Measurements from ENCODE around the gene ADARB1. TPM values are rescaled to one million over a fixed set of nuclear protein-coding genes. Genes with fewer than 3 reads are reported as not detected.

ADARB1 gene
- total and polyA plus RNA-seq, 12 donors = 7.2 to 21.6 (median 16.1) TPM

DNA sequence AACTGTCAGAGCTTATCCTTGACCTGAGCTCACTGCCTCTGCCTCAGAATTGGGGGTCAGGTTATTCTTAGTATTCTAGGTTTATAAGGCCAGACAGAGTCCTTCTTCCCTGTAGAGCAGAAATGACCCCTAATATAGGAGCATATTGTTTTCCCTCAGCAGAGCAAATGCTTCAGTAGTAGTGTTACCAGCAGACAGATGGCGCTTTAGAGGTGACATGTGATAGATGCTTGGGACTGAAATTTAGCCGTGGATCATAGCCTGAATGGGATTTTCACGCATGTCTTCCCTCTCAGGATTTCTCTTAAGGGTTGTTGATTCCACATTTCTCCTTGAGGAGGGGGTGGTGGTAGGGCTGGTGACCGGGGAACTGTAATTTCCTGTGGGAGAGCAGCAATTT is 24.5 kb downstream of the ADARB1 start:
- intact Hi-C loops (cut with DNase I) = no loop called here
- DNase-seq = no peak
- Histone ChIP-seq H3K27ac (no peak overlapping the region), H3K27me3 (no peaks in the 10 kb centered on the region), H3K4me3 (no peak overlapping the region), H3K4me1 (replicated peaks in 1 of 2) (peaks cover 5 to 19% of the 10 kb centered on the region in 2 donors), H3K36me3 (replicated peaks in 1 of 2) (no peaks in the 10 kb centered on the region), H3K9me3 (replicated peaks in 1 of 3) (no peaks in the 10 kb centered on the region)
- TF ChIP-seq POLR2A (IDR thresholded peaks at IDR 0.05) = no peak
- TF ChIP-seq, protein P1, sequence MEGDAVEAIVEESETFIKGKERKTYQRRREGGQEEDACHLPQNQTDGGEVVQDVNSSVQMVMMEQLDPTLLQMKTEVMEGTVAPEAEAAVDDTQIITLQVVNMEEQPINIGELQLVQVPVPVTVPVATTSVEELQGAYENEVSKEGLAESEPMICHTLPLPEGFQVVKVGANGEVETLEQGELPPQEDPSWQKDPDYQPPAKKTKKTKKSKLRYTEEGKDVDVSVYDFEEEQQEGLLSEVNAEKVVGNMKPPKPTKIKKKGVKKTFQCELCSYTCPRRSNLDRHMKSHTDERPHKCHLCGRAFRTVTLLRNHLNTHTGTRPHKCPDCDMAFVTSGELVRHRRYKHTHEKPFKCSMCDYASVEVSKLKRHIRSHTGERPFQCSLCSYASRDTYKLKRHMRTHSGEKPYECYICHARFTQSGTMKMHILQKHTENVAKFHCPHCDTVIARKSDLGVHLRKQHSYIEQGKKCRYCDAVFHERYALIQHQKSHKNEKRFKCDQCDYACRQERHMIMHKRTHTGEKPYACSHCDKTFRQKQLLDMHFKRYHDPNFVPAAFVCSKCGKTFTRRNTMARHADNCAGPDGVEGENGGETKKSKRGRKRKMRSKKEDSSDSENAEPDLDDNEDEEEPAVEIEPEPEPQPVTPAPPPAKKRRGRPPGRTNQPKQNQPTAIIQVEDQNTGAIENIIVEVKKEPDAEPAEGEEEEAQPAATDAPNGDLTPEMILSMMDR (IDR thresholded peaks at IDR 0.05) = peak in 4 of 6 experiments; percentile 18 to 42 (median 34)
- 54 to 61% (median 57%) methylated on average over 4 of the region's 4 CpGs for WGBS, 4 donors

- H3K27ac ChIP-seq = no peak overlapping the region
- H3K9me3 ChIP-seq (replicated peaks in 1 of 3) = no peaks in the 10 kb centered on the region
- H3K36me3 ChIP-seq (replicated peaks in 1 of 2) = no peaks in the 10 kb centered on the region
- WGBS, 4 donors = 78 to 88% (median 84%) methylated on average over 3 of the region's 3 CpGs
- no peak for DNase-seq
- no peak overlapping the region for H3K4me3 ChIP-seq
- H3K4me1 ChIP-seq (replicated peaks in 1 of 2) = peaks cover 9 to 24% of the 10 kb centered on the region in 2 donors
- intact Hi-C loops (cut with DNase I) = no loop called here
- no peak for TF ChIP-seq POLR2A (IDR thresholded peaks at IDR 0.05)
- TF ChIP-seq, protein P1 (IDR thresholded peaks at IDR 0.05) = no peak
- H3K27me3 ChIP-seq = no peaks in the 10 kb centered on the region
Measured at GRCh38 chr21:45099571-45099970, 25.2 kb downstream of the ADARB1 start.

- intact Hi-C loops (cut with DNase I) = no loop called here
- WGBS, 4 donors = 93 to 98% (median 94%) methylated on average over 15 to 40 of the region's 40 CpGs
- peaks cover 10 to 27% of the 10 kb centered on the region in 2 donors for H3K4me1 ChIP-seq (replicated peaks in 1 of 2)
- no peaks in the 10 kb centered on the region for H3K9me3 ChIP-seq (replicated peaks in 1 of 3)
- no peak for TF ChIP-seq POLR2A (IDR thresholded peaks at IDR 0.05)
- TF ChIP-seq, protein P1 (IDR thresholded peaks at IDR 0.05) = no peak
- no peak for DNase-seq
- no peak overlapping the region for H3K4me3 ChIP-seq
- no peak overlapping the region for H3K27ac ChIP-seq
- no peaks in the 10 kb centered on the region for H3K27me3 ChIP-seq
- H3K36me3 ChIP-seq (replicated peaks in 1 of 2) = no peaks in the 10 kb centered on the region
Measured at GRCh38 chr21:45100866-45101265, 26.5 kb downstream of the ADARB1 start.

GRCh38 chr21:45102391-45102932 is 28.1 kb downstream of the ADARB1 start:
- Histone ChIP-seq H3K4me1 (replicated peaks in 1 of 2) (peaks cover 10 to 27% of the 10 kb centered on the region in 2 donors), H3K27me3 (no peaks in the 10 kb centered on the region), H3K4me3 (no peak overlapping the region), H3K27ac (peak overlapping the region in 1 of 5 donors; percentile 54), H3K9me3 (replicated peaks in 1 of 3) (no peaks in the 10 kb centered on the region), H3K36me3 (replicated peaks in 1 of 2) (no peaks in the 10 kb centered on the region)
- intact Hi-C loops (cut with DNase I) = no loop called here
- no peak for TF ChIP-seq POLR2A (IDR thresholded peaks at IDR 0.05)
- TF ChIP-seq, protein P1 (IDR thresholded peaks at IDR 0.05) = peak; percentile 19 to 49 (median 38)
- WGBS, 4 donors = 27 to 49% (median 46%) methylated on average over 1 to 2 of the region's 2 CpGs
- peak in 3 of 7 donors; percentile 40 to 49 (median 41) for DNase-seq
